Hippocampal formation (tissue), 2 donors: ENCODE data around the gene LRP2BP.
"Not testable (repeated sequence)": the region's sequence is repeated elsewhere in the genome, so short reads cannot be mapped to it uniquely, and the experiment has no call there.

Experiments
- DNase-seq, 2 donors: peaks; one replicate each; lab custom pipeline; 2025; lab: John Stamatoyannopoulos, UW

Gene LRP2BP

DNA sequence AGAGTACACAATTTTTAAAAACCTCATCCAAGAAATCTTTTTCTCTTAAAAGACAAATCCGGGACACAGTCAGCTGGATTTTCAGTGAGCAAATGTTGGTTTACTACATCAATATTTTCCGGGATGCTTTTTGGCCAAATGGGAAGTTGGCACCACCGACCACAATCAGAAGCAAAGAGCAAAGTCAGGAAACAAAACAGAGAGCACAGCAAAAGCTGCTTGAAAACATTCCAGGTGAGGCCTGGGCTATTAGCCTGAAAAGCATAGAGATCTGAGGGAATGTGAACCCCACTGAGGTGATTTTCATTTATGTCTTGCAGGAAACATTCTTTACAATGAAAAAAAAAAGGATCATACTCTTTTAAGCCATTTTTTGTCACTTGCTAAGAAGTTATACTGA, 33.9 kb downstream of the LRP2BP start:
- no peak for DNase-seq

DNA sequence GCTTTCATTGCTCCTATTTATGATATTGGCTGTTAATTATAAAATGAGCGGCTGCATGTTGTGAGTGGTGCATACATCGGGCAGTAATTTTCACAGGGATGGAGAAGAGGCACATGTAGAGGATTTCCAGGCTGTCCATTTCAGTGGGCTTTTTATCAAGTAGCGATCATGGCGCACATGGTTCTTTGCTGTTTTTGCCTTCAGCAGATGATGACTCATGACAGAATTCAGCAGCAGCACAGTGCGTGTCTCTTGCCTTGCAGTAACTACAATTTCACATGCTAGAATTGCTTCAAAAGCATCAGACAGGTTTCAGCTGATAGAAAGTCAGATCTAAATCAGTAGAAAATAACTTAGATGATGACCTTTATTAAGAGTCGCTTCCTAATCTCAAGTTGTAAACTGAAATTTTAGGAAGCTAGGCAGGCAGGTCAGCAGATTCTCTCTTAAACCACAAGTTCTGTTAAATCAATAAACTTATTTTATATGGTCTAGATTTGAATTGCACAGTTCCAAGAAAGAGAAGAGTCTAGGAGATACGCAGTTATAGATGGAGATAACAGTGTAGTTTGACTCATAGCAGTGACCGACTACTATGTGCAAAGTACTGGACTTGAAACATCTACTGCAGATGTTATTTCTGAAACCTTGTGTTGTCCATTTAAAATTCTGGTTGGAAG, 35.8 kb downstream of the LRP2BP start:
- no peak for DNase-seq

DNA sequence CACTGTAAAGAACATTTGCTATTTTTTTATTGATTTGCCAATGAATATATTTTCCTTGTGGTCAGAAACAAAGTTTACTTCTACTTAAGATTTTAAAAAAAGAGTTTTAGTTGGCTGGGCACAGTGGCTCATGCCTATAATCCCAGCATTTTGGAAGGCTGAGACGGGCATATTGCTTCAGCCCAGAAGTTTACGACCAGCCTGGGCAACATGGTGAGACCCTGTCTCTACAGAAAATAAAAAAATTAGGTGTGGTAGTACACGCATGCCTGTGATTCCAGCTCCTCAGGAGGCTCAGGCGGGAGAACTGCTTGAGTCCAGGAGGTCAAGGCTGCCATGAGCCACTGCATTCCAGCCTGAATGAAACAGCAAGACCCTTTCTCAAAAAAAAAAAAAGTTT, 36.8 kb downstream of the LRP2BP start:
- DNase-seq = no peak

DNA sequence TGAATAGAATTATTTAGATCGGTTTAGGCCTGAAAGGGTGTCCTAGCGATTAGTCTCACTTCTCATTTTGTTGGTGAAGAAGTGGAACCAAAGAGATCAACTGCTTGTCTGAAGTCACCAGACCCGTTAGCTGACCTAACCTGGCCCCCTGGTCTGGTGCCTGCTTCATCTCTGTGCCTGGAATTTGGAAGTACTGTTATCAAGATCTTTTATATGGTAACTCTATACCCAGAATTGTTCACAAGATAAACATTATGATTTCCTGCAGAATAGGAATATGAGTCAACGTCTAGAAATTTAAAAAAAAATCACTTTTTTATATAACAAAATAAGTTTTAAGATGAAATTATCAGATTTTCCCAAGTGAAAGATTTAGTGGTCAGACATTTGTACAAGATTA, 37.2 kb downstream of the LRP2BP start:
- no peak for DNase-seq

DNA sequence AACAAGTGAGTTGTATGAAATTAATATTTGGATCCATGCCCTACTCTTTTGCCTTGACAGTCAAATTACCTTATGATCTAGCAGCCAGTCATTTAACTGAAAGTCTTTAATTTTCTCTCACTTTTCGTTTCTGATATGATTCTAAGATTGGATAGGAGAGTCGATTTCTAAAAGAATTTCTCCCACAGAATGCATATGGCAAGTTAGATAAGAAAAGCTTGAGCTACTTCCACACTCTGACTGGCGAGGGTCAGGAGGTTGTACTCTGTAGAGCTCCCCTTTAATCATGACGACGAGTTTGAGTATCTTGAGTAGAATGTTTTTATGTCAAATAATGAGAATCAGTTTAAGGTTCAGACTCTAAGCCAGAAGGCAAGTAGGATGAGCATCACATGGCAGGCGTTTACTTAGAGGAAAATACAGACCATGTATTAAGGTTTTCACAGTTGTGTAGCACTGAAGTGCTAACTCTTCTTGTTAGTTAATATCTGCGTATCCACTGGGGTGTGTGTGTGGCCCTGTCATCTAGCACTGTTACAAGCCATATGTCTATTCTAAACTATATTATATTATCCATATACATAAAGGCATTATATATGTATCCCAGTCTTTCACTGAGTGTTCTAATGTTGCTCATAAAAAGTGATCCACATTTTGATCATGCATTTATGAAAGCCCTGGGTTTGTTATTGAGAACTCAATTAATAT, 37.8 kb downstream of the LRP2BP start:
- no peak for DNase-seq

DNA sequence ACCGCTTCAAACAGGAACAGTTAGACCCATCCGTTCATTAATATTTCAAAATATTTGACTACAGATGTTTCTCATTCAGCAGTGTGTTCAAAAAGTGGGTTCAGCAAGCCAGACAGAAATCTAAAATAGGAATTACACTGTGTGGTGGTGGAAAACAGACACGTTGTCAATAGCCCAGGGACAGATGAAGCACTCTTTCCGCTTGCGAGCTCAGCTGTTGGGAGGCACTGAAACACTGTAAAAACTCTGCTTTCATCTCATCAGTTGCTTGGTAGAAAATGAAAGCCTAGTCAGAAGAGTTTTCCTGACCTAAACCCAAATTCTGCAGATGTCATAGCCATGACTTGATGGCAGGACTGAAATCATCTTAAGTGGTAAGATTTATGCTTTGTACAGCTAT, 38.5 kb downstream of the LRP2BP start:
- no peak for DNase-seq

DNA sequence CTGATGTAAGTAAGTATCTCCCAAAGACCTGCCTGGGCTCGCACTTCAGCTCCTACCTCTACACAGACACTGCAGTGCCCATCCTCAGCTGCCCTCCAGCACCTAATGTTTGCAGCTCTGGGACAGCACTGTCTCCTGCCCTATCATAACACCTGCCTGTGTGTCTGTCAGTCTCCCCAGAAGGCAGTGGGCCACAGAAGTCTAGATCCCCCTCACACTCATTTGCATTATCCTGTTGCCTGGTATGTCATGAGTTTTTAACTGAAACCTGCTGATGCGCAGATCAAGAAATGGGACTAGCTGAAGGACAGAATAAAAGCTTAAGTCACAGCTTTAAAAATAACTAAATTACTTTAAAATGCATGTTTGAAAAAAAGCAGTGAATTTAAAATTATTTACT, 43.0 kb downstream of the LRP2BP start:
- DNase-seq = no peak

DNA sequence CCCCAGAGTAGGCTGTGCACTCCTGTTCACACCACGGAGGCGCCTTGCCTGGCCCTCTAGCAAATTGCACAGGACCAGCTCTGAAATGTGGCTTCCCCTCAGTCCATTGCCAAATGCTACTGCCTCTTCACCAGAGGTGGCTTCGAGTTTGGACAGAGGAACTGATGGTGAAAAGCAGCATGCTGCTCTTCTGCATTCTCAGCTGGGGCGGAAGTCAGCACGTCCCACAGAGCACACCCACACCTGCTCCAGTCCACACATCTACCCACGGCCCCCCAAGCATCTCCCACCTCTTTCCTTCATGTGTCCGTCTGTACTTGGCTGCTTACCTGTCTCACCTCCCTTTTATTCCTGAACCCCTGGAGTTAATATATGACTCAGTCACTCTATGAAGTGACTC, 43.5 kb downstream of the LRP2BP start:
- no peak for DNase-seq

DNA sequence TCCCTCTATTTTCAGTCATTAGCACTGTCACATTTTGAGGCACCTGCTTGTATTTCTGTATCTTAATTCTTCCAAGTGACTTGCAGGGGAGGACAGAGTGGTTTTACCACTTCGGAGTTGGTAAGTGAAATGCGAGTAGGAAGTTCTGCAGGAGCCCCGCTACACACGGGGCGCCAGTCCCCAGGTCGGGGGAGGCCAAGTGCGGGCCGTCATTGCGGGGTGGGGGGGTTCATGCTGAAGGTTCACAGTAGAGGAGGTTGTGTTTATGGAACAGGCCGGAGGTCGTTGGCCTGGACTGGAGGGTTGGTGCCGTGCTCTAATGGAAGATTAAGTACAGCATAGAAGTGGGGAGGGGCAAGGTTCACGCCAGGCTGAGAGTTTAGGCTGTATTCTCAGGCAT, 44.0 kb downstream of the LRP2BP start:
- no peak for DNase-seq

DNA sequence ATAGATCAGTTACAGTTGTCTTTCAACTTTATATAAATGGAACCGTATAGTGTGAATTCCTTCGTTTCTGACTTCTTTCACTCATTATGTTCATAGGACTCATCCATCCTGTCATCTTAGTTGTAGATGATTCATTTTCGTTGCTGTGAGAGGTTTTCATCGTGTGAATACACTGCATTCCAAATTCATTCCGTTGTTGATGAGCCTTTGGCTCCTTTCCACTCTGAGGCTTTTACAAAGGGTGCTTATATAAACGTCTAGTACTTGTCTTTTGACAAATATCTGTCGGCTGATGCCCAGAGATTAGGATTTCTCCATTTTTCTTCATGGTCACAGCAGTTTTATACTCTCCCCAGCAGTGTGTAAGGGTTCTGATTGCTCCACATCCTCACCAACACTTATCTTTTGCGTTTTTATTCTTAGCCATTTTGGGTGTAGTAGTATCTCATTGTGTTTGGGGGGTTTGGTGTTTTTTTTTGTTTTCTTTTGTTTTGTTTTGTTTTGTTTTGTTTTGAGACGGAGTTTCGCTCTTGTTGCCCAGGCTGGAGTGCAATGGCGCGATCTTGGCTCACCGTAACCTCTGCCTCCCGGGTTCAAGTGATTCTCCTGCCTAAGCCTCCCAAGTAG, 48.6 kb downstream of the LRP2BP start:
- no peak for DNase-seq

DNA sequence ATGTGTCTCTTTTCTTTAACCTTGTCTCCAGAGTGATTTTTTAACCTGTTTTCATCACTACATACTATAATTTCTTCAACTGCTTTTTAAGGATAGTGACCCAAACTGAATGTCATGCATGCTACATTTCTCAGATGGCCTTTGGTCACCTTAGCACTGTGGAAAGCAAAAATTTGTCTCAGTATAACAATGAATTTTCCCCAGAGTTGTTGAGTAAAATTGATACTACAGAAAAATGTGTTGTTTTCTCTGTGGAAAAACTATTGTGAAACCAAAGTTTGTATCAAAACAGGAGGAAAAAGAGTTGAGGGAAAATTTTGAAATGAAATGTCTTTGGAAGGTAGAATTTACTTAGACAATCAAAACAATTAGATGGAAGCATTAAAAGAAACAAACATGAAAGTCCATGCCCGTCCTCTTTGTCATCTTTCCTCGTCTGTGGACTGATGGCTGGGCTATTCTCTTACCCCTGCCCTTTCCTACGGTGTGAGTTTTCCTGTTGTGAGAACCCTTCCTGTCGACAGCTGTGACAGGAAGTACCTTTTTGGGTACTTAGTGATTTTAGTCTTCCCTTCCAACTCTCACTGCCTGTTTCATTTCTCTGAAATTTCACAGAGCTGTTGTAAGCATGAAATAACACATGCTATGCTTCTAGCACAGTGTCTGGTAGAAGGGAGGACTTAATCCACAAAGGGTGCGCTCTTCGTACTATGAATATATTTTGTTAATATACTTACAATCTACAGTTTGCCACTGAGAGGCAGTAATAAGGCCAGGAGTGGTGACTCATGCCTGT, 50.8 kb downstream of the LRP2BP start:
- no peak for DNase-seq

DNA sequence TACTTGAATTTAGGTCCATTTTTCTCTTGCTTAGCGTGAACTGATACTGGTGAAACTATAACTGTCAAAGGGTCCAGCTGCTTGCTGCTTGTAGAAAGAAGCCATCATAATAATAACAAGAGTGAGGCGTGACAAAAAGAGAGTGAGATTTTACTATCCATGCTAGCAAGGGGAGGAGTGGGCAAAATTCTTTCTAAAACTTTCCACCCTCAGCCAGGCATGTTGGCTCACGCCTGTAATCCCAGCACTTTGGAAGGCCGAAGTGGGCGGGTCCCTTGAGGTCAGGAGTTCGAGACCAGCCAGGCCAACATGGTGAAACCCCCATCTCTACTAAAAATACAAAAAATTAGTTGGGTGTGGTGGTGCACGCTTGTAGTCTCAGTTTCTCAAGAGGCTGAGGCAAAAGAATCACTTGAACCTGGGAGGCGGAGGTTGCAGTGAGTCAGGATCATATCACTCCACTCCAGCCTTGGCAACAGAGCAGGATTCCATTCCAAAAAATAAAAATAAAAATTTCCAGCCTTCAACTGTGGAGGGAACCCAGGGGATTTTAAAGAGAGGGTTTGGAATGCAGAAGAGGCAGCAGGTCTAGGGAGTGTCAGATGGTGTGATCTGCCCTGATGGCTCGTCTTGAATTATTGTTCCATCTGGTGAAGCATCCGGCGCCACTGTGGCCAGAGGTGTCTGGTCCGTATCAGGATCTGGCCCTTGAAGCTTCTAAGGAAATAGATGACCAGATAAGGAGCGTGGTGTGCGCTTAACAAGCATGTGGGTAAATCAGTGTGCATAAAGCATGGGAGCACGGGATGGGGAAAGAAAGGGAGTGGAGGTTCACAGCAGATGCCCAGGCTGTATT, 51.8 kb downstream of the LRP2BP start:
- no peak for DNase-seq

DNA sequence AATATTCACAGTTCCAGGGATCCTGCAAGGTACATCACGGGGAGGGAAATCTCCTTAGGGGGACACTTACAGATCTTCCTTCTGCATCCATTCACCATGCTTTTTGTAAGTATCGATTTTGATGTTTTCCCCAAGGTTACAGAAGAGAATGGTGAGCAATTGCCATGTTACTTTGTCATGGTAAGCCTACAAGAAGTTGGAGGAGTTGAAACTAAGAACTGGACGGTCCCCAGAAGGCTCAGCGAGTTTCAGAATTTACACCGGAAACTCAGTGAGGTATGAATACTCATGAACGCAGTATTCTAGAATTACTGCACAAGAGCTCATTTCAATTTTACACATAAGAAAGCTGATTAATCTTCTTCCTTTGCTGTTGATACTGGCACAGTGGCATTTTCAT, 53.9 kb downstream of the LRP2BP start:
- no peak for DNase-seq

DNA sequence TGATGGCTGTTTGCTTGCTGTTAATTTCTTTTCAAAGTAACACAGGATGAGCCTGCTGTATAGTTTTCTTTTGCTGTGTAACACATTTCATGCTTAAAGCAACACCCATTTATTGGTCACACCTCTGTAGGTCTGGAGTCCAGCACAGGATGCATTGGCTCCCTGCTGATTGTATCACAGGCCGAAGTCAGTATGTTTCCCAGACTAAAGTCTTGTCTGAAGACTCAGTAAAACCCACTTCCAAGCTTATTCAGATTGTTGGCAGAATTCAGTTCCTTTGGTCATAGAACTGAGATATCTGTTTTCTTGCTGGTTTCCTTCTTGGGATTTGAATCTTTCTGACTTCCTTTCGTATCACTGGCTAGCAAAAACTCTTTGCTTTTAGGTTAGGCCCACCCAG, 54.3 kb downstream of the LRP2BP start:
- DNase-seq = no peak

DNA sequence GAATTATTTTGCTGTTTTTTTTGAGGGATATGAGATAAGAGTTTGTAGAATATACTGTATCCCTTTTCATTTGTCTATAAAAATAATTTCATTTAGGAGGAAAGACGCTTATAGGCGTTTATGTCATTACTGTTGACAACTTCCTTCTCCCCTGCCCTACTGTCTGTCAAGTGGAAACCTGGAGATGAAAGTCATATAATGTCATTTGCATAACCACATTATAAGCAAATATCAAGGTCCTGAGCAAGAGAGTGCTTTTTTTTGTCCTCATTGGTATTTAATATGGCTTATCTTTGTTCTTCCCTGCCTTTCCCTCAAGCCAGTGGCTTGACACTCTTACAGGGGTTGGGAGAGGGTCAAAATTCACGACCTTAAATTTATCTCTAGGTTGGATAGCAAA, 55.8 kb downstream of the LRP2BP start:
- no peak for DNase-seq

DNA sequence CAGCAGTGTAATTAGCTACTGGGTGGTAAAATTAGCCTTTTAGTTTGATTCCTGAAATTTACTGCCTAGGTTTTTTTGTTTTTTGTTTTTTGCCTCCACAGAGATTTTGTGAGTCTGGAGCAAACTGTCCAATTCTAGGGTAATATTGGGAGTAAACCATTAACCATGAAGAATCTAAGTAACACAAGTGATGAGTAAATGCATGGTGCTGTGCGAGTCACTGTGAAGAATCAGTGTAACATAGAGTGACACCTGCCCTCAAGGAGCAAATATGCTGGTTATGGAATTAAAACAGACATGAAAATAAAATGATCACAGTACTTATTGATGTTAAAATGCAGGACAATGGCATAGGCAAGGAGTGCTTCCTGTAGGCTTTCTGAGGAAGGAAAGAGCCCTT, 60.1 kb downstream of the LRP2BP start:
- no peak for DNase-seq

DNA sequence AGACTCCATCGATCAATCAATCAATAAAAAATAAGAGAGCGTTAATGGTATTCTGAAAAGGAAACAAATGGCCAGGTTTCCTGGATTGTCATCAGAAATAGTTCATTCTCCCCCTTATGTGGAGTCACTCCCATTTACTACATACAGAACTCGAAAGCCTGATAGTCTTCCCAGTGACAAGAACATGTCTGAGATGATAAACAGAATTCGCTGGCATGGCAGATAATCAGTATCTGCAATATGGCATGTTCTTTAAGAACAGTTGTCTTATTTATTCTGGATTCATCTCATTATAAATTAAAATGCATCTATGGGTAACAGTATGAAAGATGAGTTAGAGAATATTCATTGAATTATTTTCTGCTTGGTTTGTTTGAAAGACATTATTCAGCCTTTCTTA, 61.4 kb downstream of the LRP2BP start:
- DNase-seq = no peak

DNA sequence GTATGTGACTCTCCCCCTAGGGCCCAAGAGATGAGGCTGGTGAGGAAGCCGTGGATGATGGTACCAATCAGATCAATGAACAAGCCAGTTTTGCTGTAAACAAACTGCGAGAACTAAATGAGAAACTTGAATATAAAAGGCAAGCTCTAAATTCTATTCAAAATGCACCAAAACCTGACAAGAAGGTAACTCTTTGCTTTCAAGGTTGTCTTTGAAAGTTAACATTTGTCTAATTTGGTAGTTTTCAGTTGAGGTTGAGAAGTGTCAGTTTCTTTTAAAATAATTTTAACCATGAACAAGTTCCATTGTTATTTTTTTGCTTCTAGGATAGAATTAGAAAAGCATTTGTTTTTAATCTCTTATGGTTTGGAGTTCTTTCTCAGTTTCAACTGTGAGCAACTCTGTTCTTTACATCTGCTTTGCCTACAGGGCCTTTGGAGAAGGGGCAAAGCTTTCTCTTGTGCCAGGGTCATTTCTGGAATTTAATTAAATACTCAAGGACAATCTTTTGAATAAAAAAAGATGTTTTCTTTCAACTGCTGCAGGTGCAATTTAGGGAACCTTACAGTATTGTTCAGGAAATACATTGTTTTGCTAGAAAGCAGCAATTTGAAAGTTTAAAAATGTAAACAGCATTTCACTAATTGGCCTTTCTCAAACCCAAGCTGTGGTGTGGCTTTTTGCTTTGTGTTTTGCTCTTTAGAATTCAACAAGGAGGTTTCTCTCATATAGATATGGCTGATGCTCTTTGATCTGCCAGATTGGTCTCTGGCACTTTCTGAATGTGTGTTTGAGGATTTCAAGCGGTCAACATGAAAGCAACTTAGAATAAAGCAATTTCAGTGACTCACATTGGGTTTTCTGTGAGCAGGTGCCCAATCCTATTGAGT, 62.9 kb downstream of the LRP2BP start:
- no peak for DNase-seq

DNA sequence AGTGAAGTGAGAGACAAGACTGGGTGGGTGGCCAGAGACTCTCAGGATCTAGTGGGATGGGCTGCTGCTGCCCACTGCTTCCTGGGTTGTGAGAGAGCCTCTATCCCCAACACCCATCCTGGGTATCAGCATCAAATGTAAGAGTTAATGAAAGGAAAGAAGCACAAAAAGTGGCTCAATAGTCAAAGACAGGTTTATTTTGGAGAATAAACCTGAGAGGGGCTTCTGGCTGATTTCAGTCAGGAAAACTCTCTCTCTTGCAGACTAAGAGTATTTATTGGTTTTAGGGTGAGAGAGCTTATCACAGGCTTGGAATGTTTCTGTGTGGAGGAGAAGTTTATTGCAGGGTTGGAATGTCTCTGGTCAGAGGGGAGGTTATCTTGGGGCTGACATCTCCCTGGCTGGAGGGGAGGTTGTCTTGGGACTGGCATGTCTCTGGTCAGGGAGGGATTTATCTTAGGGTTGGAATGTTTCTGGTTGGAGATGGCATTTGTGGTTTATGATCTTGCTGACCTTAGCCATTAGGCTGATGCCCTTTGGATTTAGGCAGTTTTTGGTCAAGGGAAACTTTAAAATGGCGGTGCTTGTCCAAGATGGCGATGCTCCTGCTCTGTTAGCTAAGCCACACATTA, 65.7 kb downstream of the LRP2BP start:
- not testable (repeated sequence) for DNase-seq

DNA sequence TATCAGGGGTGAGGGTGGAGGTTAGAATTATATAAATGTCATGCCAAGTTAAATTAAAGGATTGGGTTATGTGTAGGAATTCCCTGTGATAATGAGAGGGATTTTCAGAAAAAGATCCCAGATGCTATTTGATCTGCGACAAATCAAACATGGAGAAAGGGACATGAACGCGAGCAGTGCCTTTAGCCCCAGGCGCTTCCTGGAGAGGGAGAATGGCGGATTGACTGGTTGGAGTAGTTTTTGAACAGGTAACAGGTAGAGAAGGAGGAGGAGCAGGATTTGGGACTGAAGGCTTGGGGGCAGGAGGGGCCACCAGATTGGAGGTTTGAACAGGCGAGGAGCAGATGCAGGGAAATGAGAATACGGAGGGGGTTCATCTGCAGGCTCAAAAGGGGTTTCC, 67.1 kb downstream of the LRP2BP start:
- no peak for DNase-seq
